HepG2 (cell line): ENCODE results near the gene ENPP1. TPM values are rescaled to one million over a fixed set of nuclear protein-coding genes. Genes with fewer than 3 reads are reported as not detected.
A peak's percentile ranks its signal among the peaks of the same experiment; 100 is the strongest.

Source experiments
- ATAC-seq: fragments of 200-7000 bp; cut with Tn5 transposase; 3 replicates; pipeline ENCODE4 v1.9.1; 2020; ENCODE audit warnings: mild to moderate bottlenecking, moderate library complexity
- BruUV-seq: library from RNA; stranded (reverse); fragments of 400-500 nt; replicated peaks from 2 replicates; lab custom pipeline; 2021; lab: Mats Ljungman, UMichigan
- CTCF ChIA-PET: fragments of 300-600 bp; formaldehyde crosslinking; extraction: SDS; loops from one replicate; lab custom pipeline; 2021; ENCODE audit warnings: low total read pairs, inconsistent platforms, low intra/inter-chr PET ratio; lab: Yijun Ruan, JAX
- POLR2A ChIA-PET: fragments of 350-600 bp; sonication (Branson Sonifier 250); formaldehyde crosslinking; loops from one replicate; lab custom pipeline; 2020; ENCODE audit warnings: antibody characterized with exemption, inconsistent platforms; lab: Yijun Ruan, JAX
- DNase-seq: peaks from one replicate; pipeline ENCODE4 v3.0.0-alpha.2; 2015; ENCODE audit warnings: low spot score
- FAIRE-seq: peaks from 3 replicates; lab custom pipeline; 2011; peaks lifted over from hg19 to GRCh38; lab: Jason Lieb, UNC
- H2AFZ ChIP-seq: one replicate; pipeline ENCODE4 v1.6.1; 2011; ENCODE audit warnings: low read length, inconsistent platforms
- H3K27ac ChIP-seq: fragments of 300-600 bp; 3 replicates; pipeline ENCODE4 v1.8.0; 2011; ENCODE audit warnings: mixed run types, mild to moderate bottlenecking, mixed read lengths, low read length, inconsistent platforms; ENCODE audit not compliant: insufficient read depth; ENCODE audit errors: extremely low read length
- H3K27me3 ChIP-seq, 2 experiments: fragments of 200-600 bp in 1 of 2; 2 replicates in 1 of 2; 3 replicates in 1 of 2; pipeline versions ENCODE4 v1.6.0 to v1.8.0; 2011; ENCODE audit warnings: low read length in 2 of 2, mild to moderate bottlenecking in 2 of 2, moderate library complexity in 2 of 2, inconsistent platforms in 1 of 2; ENCODE audit not compliant: insufficient read depth in 2 of 2, control insufficient read depth in 1 of 2
- H3K36me3 ChIP-seq, 2 experiments: fragments of 200-600 bp in 1 of 2; replicated peaks in 1 of 2; 2 replicates in 1 of 2; 3 replicates in 1 of 2; pipeline versions ENCODE4 v1.5.1 to v1.8.0; 2011; ENCODE audit warnings: low read length in 2 of 2, inconsistent platforms in 1 of 2; ENCODE audit not compliant: insufficient read depth in 2 of 2, control insufficient read depth in 1 of 2
- H3K4me1 ChIP-seq: 2 replicates; pipeline ENCODE4 v1.5.1; 2012; ENCODE audit warnings: low read length, inconsistent platforms; ENCODE audit not compliant: insufficient read depth
- H3K4me2 ChIP-seq: 2 replicates; pipeline ENCODE4 v1.6.0; 2011; ENCODE audit warnings: low read depth, low read length, inconsistent platforms
- H3K4me3 ChIP-seq, 3 experiments: fragments of 200-600 bp in 1 of 3; sonication (generic), shearing (Covaris generic) in 1 of 3; replicated peaks in 1 of 3; 2 replicates each; pipeline ENCODE4 v1.5.1; 2011 to 2016; ENCODE audit warnings: low read length in 3 of 3, inconsistent platforms in 2 of 3, low read depth in 2 of 3, mild to moderate bottlenecking in 2 of 3, control low read depth in 1 of 3, mixed read lengths in 1 of 3; ENCODE audit not compliant: insufficient read depth in 1 of 3
- H3K79me2 ChIP-seq: one replicate; pipeline ENCODE4 v1.6.1; 2011; ENCODE audit warnings: low read length, inconsistent platforms; ENCODE audit not compliant: insufficient read depth
- H3K9ac ChIP-seq: 2 replicates; pipeline ENCODE4 v1.6.0; 2011; ENCODE audit warnings: mild to moderate bottlenecking, low read depth, low read length, inconsistent platforms; ENCODE audit not compliant: insufficient read depth
- H3K9me3 ChIP-seq: 2 replicates; pipeline ENCODE4 v1.5.1; 2012; ENCODE audit warnings: mild to moderate bottlenecking, low read length
- H4K20me1 ChIP-seq: 2 replicates; pipeline ENCODE4 v1.6.0; 2011; ENCODE audit warnings: inconsistent platforms, mild to moderate bottlenecking, low read length, moderate library complexity; ENCODE audit not compliant: insufficient read depth
- HNRNPK ChIP-seq: fragments of 200-400 bp; formaldehyde crosslinking; IDR thresholded peaks from 2 replicates; pipeline ENCODE4 v1.6.1; 2018; ENCODE audit warnings: low read length, low read depth, moderate library complexity, mild to moderate bottlenecking; ENCODE audit not compliant: poor library complexity, severe bottlenecking
- MAFF ChIP-seq: IDR thresholded peaks from 2 replicates; pipeline ENCODE4 v1.6.1; 2011; ENCODE audit warnings: low read depth, low read length, improper control_type of control experiment
- MBD4 ChIP-seq: IDR thresholded peaks from 2 replicates; pipeline ENCODE4 v1.6.1; 2012; ENCODE audit warnings: low read length, inconsistent platforms, borderline replicate concordance
- NCOR1 ChIP-seq: fragments of 200-600 bp; sonication (generic); IDR thresholded peaks from 2 replicates; pipeline ENCODE4 v1.7.0; 2017; ENCODE audit warnings: antibody characterized with exemption, low read length, borderline replicate concordance
- ZFP82 ChIP-seq: sonication (generic); formaldehyde crosslinking; IDR thresholded peaks from 2 replicates; pipeline ENCODE4 v1.5.1; 2020; ENCODE audit warnings: mild to moderate bottlenecking, missing genetic modification reagents, borderline replicate concordance
- ZKSCAN5 ChIP-seq: sonication (generic); formaldehyde crosslinking; IDR thresholded peaks from 2 replicates; pipeline ENCODE4 v1.5.1; 2020; ENCODE audit warnings: mild to moderate bottlenecking, missing genetic modification reagents
- ZMAT3 ChIP-seq: sonication (generic); formaldehyde crosslinking; conservative IDR thresholded peaks from 2 replicates; pipeline ENCODE4 v1.7.0; 2021; ENCODE audit warnings: missing genetic modification reagents
- ZNF317 ChIP-seq: sonication (generic); formaldehyde crosslinking; IDR thresholded peaks from 2 replicates; pipeline ENCODE4 v1.5.0; 2020; ENCODE audit warnings: mild to moderate bottlenecking, missing genetic modification reagents
- ZSCAN22 ChIP-seq: sonication (generic); formaldehyde crosslinking; IDR thresholded peaks from 2 replicates; pipeline ENCODE4 v1.4.0; 2020; ENCODE audit warnings: mild to moderate bottlenecking, missing genetic modification reagents
- WGBS: methylation state at CpG from one replicate; pipeline ENCODE4 v1.1.6; 2017; ENCODE audit warnings: low lambda C conversion rate; 5-methylcytosine and 5-hydroxymethylcytosine counted together
- in situ Hi-C: cut with HindIII; loops from 2 replicates; pipeline ENCODE4 v1.10.0; 2017; ENCODE audit warnings: low pct_unique_long_range_greater_than_20kb; ENCODE audit not compliant: extremely low pct_ligation_motif_present
- intact Hi-C: fragments of 100-400 bp; cut with micrococcal nuclease; formaldehyde crosslinking; loops from one replicate; pipeline ENCODE4 v1.10.0; 2022; ENCODE audit not compliant: unreplicated experiment
- polyA plus RNA-seq, 8 experiments: library from polyadenylated mRNA; depleted of rRNA in 3 of 8; stranded (reverse) in 7 of 8; unstranded in 1 of 8; fragments of >200 nt; fragmentation: Illumina TruSeq in 4 of 8; extraction: Trizol in 4 of 8; gene quantifications; 2 replicates each; pipeline versions ENCODE4 v1.2.1 to v1.2.3, GENCODE V29; 2011 to 2016; ENCODE audit warnings: low read depth in 4 of 8, missing spikeins in 1 of 8, mixed read lengths in 1 of 8; ENCODE audit not compliant: insufficient read depth in 1 of 8
- total RNA-seq, 5 experiments: library from RNA; depleted of rRNA; stranded (reverse); fragments of >200 nt; fragmentation: Illumina TruSeq; extraction: Trizol; gene quantifications; 2 replicates each; pipeline ENCODE4 v1.2.3, GENCODE V29; 2016; ENCODE audit warnings: low read depth in 1 of 5
- TF ChIP-seq, protein P1 (sequence below): sonication (generic); formaldehyde crosslinking; IDR thresholded peaks from 2 replicates; pipeline ENCODE4 v1.5.0; 2020; ENCODE audit warnings: missing genetic modification reagents

Gene ENPP1
- total and polyA plus RNA-seq, 2 of the 13 experiments (the other 11 are each of a cell fraction or from before 2014, with no cell fraction given), result 56.5 to 160 TPM

GRCh38 chr6:131784561-131784960, 23.3 kb upstream of the ENPP1 start:
- DNase-seq (no peak), FAIRE-seq (no peak), ATAC-seq (no peak)
- H3K27me3 ChIP-seq, result no peaks in the 10 kb centered on the region
- H3K9me3 ChIP-seq, result no peaks in the 10 kb centered on the region
- H3K4me1 ChIP-seq, result peaks cover 37% of the 10 kb centered on the region
- H3K9ac ChIP-seq, result no peak overlapping the region
- no peak overlapping the region for H3K4me3 ChIP-seq
- ChIA-PET POLR2A (no interaction called here), CTCF (no interaction called here)
- TF ChIP-seq ZNF317 (CRISPR knock-in tag), result no peak
- no peak for TF ChIP-seq ZKSCAN5 (CRISPR knock-in tag)
- TF ChIP-seq MAFF, result no peak
- TF ChIP-seq, protein P1, sequence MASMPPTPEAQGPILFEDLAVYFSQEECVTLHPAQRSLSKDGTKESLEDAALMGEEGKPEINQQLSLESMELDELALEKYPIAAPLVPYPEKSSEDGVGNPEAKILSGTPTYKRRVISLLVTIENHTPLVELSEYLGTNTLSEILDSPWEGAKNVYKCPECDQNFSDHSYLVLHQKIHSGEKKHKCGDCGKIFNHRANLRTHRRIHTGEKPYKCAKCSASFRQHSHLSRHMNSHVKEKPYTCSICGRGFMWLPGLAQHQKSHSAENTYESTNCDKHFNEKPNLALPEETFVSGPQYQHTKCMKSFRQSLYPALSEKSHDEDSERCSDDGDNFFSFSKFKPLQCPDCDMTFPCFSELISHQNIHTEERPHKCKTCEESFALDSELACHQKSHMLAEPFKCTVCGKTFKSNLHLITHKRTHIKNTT (CRISPR knock-in tag), result no peak
- TF ChIP-seq ZFP82, result no peak
- TF ChIP-seq MBD4, result no peak
- TF ChIP-seq ZSCAN22 (CRISPR knock-in tag), result no peak
- TF ChIP-seq ZMAT3 (CRISPR knock-in tag), result no peak
- TF ChIP-seq NCOR1, result no peak
- no peak for TF ChIP-seq HNRNPK
- H3K4me2 ChIP-seq, result no peak overlapping the region
- no TSS peak for BruUV-seq
- intact Hi-C loops (no loop called here), in situ Hi-C loops (no loop called here)
- H3K27ac ChIP-seq, result no peak overlapping the region
- no peaks in the 10 kb centered on the region for H3K36me3 ChIP-seq
- no peaks in the 10 kb centered on the region for H4K20me1 ChIP-seq
- H3K79me2 ChIP-seq, result no peaks in the 10 kb centered on the region
- 40% methylated on average over 1 of the region's 1 CpG for WGBS
- H2AFZ ChIP-seq, result peak overlapping the region; percentile 37
